ENCODE measurements around the gene HIVEP2.

- TF ChIP-seq POLR2A (IDR thresholded peaks at IDR 0.05) (no peak), CTCF (IDR thresholded peaks at IDR 0.05 in 8 of 11, conservative IDR thresholded peaks at IDR 0.05 in 3 of 11) (no peak), POLR2AphosphoS5 (IDR thresholded peaks at IDR 0.05) (peak in 1 of 3 donors; percentile 22)
These were observed 125.2 kb downstream of the HIVEP2 start for GRCh38 chr6:142819603-142820337.
